Inflammatory macrophage treated with lipopolysaccharide for 1 hour (primary cell): ENCODE measurements around the gene SCNN1B.
"Not testable (repeated sequence)": the region's sequence is repeated elsewhere in the genome, so short reads cannot be mapped to it uniquely, and the experiment has no call there.

Experiments
- DNase-seq, 2 donors: peaks; one replicate each; pipeline ENCODE4 v3.0.0-alpha.2; 2020 to 2022

The SCNN1B gene

DNA sequence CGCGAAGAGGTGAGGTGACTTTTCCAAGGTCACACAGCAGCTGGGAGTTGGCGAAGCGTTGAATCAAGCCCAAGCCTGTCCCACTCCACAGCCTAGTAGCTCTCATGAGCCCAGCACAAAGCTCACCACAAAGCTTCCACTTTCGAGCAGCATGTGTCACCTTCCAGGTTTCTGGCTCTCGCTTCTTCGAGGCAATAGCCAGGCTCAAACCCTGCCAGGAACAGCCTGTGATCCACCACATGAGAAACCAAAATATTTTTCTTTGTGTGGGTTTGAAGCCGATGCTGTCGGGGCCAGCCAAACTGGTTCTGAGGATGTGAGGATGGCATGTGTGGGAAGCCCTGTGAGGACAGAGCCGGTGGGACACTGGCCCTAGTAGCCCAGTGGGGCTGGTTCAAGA lies 82.8 kb downstream of the SCNN1B start:
- DNase-seq = no peak

- no peak for DNase-seq
These were observed 83.3 kb downstream of the SCNN1B start for GRCh38 chr16:23385441-23385840.

GRCh38 chr16:23387666-23388065 lies 85.6 kb downstream of the SCNN1B start:
- no peak for DNase-seq

- no peak for DNase-seq
These were observed 86.7 kb downstream of the SCNN1B start for GRCh38 chr16:23388786-23389185.

GRCh38 chr16:23389201-23389600 lies 87.1 kb downstream of the SCNN1B start:
- DNase-seq = no peak

- DNase-seq = not testable (repeated sequence)
These were observed 87.8 kb downstream of the SCNN1B start for GRCh38 chr16:23389936-23390335.

GRCh38 chr16:23391381-23392222 lies 89.5 kb downstream of the SCNN1B start:
- no peak for DNase-seq

DNA sequence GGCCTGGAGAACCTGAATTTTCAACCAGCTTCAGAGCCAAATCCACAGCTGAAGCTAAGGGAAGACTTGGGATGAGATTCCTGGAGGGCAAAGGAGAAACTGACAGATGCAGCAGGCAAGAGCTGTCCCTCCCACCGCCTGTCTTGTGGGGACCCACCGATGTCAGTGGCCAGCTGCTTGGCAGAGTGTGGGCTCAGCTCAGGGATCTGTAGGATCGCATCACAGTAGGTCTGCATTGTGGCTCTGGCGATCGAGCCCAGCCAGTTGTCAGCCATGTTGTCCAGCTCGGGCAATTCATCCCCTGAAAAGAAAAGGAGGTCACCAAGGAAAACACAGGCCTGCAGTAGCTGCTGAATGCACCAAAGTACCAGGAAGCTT lies 90.1 kb downstream of the SCNN1B start:
- no peak for DNase-seq

DNA sequence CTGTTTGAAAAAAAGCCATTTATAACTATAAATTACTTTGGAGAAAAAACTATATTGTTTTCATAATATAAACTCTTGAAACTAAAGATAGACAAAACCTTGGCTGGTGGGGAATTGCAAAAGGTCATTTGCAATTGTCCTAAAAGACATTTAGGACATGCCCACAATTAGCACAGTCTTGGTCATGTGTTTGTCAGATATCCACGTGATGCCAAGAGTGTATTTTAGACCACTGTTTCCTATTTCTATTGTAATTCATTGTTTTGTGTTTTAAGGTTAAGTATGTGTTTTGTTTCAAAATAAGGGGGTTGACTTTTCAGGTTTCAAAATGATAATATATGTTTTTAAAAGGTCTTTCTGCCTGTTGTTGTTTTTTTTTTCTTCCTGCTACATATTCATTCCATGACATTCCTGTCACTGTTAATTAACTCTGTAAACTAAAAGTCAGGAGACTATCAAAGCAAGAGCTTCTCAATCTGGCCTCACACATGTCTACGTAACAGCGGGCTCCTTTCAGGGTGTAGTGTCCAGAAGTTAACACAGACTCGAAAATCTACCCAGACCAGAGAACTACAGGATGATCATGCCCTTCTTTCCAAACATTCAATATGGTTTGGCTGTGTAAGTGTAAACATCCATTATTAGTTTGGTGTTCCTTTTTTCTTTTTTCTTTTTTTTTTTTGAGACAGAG lies 92.2 kb downstream of the SCNN1B start:
- DNase-seq = no peak

DNA sequence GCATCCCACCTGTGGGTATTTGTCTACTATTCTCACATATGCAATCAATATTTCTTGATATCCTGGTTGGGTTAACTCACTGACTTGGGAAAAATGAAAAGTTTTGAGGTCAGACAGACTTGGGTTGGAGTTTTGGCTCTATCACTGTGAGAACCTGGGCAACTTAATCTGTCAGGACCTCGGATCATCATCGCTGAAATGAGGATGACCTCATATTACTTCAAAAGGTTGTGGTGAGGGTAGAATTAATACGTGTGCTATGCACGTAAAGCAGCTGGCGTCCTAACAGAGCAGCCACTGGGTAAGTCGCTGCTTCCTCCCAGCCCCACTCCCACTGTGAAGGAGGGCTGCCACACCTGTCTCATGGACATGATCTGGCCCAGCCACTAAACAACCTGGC lies 93.6 kb downstream of the SCNN1B start:
- DNase-seq = no peak

DNA sequence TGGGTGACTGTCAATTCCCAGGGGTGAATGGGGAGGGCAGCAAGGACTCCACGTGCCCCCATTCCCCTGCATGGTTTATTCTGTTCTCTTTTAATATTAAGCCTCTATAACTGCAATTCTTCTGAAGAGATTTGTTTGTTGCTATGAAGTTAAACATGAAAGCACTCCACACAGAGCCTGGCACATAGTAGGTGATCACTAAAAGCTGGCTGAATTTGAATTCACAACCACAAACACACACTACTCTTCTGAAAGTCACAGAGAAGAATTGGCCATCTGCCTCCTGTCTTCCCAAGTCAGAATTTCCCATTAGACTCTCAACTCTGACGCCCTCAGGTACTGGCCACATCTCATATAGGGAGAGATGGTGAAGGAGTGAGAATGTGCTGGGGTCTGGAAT lies 95.4 kb downstream of the SCNN1B start:
- no peak for DNase-seq

DNA sequence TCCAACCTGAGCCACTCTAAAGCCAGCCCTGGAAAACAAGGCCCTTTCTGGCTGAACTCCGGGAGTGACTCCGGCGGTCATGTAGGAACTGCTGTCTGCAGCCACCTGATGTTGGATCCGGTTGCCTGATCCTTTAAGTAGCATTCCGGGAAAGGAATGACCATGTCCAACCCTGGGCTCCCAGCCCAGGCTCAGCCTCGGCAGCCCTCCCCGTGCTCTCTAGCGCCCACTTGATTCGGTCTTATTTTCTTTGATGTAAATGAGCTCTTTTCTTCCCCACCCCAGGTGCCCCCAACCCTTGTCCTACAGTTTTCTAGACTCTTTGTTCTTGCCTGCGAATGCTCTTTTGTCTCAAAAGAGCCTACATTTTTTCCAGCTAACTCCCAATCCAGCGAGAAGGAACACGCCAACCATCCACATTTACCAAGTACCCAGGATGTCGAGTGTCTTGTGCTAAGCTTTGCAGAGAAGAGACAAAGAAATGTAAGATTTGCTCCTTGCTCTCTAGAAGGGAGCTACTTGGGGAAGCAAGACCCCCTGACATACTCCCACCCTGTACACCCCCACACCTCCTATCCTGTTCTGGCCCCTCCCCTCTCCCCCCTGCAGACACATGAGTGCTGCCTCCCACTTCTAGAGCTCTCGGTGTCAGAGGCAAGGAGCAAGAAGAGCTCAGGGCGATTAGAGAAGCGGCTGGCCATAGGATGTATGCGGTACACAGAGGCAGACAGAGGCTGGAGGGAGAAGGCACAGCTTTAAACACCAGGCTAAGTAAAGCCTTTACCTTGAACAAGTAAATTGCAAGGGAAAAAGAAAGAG lies 97.1 kb downstream of the SCNN1B start:
- no peak for DNase-seq

GRCh38 chr16:23400447-23400846 lies 98.3 kb downstream of the SCNN1B start:
- DNase-seq = not testable (repeated sequence)

DNA sequence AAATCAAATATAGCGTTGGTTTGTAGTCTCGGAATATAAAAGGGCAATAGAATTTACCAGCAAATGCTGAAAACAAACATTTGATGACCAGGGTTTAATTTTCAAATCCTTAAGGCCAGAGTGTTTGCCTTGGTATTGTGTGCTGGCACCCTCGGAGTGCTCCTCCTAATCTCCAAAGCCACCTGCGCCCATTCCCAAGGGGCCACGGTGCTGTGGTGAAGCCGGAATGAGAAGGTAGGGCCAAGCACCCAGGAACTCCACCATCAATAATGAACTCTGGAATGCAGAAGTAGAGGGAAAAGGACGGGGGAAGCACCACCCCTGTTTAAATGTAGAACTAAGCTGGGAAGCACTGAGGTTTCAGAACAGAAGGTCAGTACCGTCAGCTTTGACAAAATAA lies 99.0 kb downstream of the SCNN1B start:
- DNase-seq = no peak

GRCh38 chr16:23402100-23402499 lies 100.0 kb downstream of the SCNN1B start:
- DNase-seq = no peak

DNA sequence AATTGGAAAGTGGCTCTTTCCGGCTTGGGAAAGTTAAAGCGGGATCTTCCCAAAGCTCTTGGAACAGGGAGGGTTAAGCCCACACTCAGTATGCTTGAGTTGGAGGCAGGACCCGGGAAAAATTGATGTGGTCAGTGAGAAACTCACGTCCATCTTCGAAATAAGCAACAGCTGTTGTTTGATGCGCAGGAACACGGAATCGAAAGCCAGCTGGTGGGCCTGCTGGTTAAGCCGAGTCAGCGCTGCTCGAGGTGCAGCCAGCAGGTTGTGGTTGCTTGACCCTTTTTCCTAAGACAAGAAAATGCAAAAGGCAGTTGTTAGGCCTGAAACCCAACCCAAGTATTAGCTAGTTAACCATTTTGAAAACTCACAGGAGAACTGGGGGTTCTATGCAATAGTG lies 101.4 kb downstream of the SCNN1B start:
- no peak for DNase-seq

DNA sequence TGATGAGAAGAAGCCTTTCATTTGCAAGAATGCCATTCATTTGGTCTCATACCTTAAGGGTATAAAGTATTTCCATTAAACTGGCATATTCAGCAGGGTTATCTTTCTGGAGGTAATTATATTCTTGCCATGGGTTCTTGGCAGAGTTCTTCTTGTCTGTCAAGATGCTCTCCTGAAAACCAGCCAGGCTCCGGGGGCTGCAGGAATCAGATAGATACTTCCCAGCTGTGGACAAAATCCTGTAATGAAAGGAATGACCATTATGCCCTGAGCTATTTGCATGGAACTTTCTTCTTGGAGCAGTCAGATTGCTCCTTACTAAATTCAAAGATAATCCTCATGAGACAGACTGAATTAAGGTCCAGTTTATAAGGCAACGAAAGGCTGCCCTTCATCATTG lies 103.9 kb downstream of the SCNN1B start:
- DNase-seq = no peak

- DNase-seq = no peak
These were observed 104.6 kb downstream of the SCNN1B start for GRCh38 chr16:23406546-23407240.

- DNase-seq = no peak
These were observed 105.5 kb downstream of the SCNN1B start for GRCh38 chr16:23407436-23408127.

DNA sequence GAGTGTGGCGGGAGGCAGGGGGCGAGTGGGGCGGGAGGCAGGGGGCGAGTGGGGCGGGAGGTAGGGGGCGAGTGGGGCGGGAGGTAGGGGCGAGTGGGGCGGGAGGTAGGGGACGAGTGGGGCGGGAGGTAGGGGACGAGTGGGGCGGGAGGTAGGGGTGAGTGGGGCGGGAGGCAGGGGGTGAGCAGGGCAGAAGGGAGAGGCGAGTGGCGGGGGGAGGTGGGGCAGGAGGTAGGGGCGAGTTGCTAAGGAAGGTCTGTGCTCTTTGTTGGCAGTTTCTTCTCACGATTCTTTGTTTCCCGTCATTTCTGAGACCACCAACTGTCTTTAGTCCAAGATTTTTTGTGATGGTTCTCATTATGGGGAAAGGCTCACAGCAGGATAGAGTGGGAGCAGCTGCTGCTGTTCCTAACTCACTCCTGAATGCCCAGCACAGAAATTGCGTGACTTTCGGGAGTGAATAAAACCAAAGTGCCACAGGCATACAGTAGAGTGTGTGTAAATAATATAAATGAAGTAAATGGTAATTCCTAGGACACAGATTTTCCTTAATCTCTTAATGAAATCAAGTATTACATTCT lies 106.2 kb downstream of the SCNN1B start:
- no peak for DNase-seq

- DNase-seq = no peak
These were observed 106.8 kb downstream of the SCNN1B start for GRCh38 chr16:23408823-23409298.

- DNase-seq = no peak
These were observed 107.4 kb downstream of the SCNN1B start for GRCh38 chr16:23409522-23409921.
